ENCODE data around the gene RSPO4.

DNA sequence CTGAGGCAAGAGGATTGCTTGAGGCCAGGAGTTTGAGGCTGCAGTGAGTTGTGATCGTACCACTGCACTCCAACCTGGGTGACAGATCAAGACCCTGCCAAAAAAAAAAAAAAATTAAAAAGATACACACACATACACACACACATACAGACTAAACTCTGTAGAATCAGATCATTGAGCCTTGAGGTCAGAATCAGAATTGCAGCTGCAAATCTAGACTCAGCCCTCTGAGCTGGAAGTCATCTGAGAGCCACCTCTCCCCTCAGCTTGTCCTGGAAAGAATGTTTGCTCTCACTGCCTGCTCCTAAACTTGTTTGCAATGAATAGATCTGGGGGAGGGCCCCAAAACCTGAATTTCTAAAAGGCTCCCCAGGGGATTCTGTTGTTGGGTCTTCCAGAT is 44.6 kb downstream of the RSPO4 start:
- TF ChIP-seq CTCF (IDR thresholded peaks at IDR 0.05; ENCODE audit: low read length) (no peak), EZH2 (optimal IDR thresholded peaks at IDR 0.05; ENCODE audit: low read depth, low read length) (no peak), EZH2phosphoT487 (IDR thresholded peaks at IDR 0.05; ENCODE audit: low read length) (no peak)

All from MM.1S (cell line).